Activated CD4-positive, alpha-beta memory T cell treated with anti-CD3 and anti-CD28 coated beads for 36 hours (primary cell): ENCODE results near the gene NCK2. TPM values are rescaled to one million over a fixed set of nuclear protein-coding genes. Genes with fewer than 3 reads are reported as not detected.

ENCODE experiments used
- CTCF ChIA-PET: fragments of 350-600 bp; sonication (Branson Sonifier 250); formaldehyde crosslinking; loops from one replicate; lab custom pipeline; 2021; ENCODE audit warnings: antibody characterized with exemption, inconsistent platforms; lab: Charles Lee
- POLR2A ChIA-PET: fragments of 350-600 bp; sonication (Branson Sonifier 250); formaldehyde crosslinking; loops from one replicate; lab custom pipeline; 2021; ENCODE audit warnings: antibody characterized with exemption; lab: Charles Lee
- DNase-seq: peaks from one replicate; pipeline ENCODE4 v3.0.0-alpha.2; 2020
- H3K27ac Mint-ChIP-seq: one replicate; pipeline ENCODE4 v1.8.0; 2021; ENCODE audit warnings: mixed read lengths
- H3K27me3 Mint-ChIP-seq: one replicate; pipeline ENCODE4 v1.8.0; 2021; ENCODE audit warnings: mixed read lengths
- H3K36me3 Mint-ChIP-seq: one replicate; pipeline ENCODE4 v1.8.0; 2021; ENCODE audit warnings: mixed read lengths
- H3K4me1 Mint-ChIP-seq: one replicate; pipeline ENCODE4 v1.8.0; 2021; ENCODE audit warnings: low read depth, mixed read lengths
- H3K4me3 Mint-ChIP-seq: one replicate; pipeline ENCODE4 v1.8.0; 2021; ENCODE audit warnings: mild to moderate bottlenecking, mixed read lengths
- H3K9me3 Mint-ChIP-seq: one replicate; pipeline ENCODE4 v1.8.0; 2021; ENCODE audit warnings: mixed read lengths
- intact Hi-C: fragments of 100-400 bp; cut with micrococcal nuclease; formaldehyde crosslinking; loops from one replicate; pipeline ENCODE4 v1.15.1; 2023
- total RNA-seq, 2 experiments: library from RNA; stranded (reverse); gene quantifications; one replicate each; pipeline ENCODE4 v1.2.3, GENCODE V29; 2021

NCK2 gene
- total RNA-seq, 2 experiments from 2014 or later: 81.8 to 85.8 TPM

DNA sequence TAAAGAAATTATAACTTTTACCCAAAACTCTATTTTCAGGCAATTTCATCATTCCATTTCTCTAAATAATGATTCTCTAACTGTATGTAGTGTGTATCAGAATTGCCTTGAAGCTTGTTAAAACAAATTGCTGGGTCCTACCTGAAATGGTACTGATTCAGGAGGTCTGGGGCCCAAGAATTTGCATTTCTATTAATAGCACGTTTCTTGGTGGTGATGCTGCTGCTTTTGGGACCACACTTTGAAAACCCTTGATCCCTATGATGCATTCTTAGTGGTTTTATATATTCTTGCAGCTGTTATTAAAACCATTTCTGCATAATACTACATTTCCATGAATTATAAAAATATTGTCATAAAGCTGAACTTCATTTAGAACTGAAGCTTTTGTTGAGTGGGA is 140.7 kb downstream of the NCK2 start:
- Mint-ChIP-seq H3K27me3 (no peaks in the 10 kb centered on the region), H3K36me3 (peaks cover 49% of the 10 kb centered on the region), H3K4me1 (peaks cover 77% of the 10 kb centered on the region), H3K9me3 (peaks cover 9% of the 10 kb centered on the region), H3K4me3 (no peak overlapping the region), H3K27ac (peak overlapping the region; percentile 23)
- ChIA-PET POLR2A (interaction anchor here (0.6 to 0.8 kb wide), 3 partner anchors 129 to 139 kb away, joined by 3 read pairs; no protein-coding TSS in a partner anchor), CTCF (interaction anchor here (1.0 to 1.6 kb wide), 3 partner anchors 296 to 340 kb away, joined by 3 to 7 read pairs (median 3); no protein-coding TSS in a partner anchor)
- intact Hi-C loops: no loop called here
- DNase-seq: no peak

DNA sequence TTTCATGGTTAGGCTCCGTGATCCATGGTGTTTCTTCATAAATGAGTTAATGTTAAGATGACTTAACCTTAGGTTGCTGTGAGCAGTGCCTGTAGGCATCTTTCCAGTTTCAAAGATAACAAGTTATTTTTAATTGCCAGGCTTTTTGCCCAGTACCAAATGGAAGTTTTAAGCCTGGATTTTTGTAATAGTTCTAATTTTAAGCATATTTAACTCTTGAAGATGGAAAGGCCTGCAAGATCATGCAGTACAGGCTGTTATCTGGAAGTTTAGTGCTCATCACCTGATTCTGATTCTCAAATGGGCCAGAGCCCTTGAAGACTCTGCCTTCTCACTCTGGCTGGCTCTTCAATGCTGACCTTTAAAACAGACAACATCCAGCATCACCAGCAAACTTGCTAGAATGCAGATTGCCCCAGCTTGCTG is 141.3 kb downstream of the NCK2 start:
- intact Hi-C loops: no loop called here
- no peak overlapping the region for H3K4me3 Mint-ChIP-seq
- no peaks in the 10 kb centered on the region for H3K27me3 Mint-ChIP-seq
- peaks cover 9% of the 10 kb centered on the region for H3K9me3 Mint-ChIP-seq
- POLR2A ChIA-PET: interaction anchor here (0.7 to 0.8 kb wide), 2 partner anchors 130 to 136 kb away, joined by 3 read pairs; no protein-coding TSS in a partner anchor
- CTCF ChIA-PET: interaction anchor here (1.0 to 1.6 kb wide), 2 partner anchors 309 to 341 kb away, joined by 3 to 7 read pairs; no protein-coding TSS in a partner anchor
- H3K36me3 Mint-ChIP-seq: peaks cover 45% of the 10 kb centered on the region
- DNase-seq: no peak
- H3K4me1 Mint-ChIP-seq: peaks cover 81% of the 10 kb centered on the region
- peak overlapping the region; percentile 40 for H3K27ac Mint-ChIP-seq

DNA sequence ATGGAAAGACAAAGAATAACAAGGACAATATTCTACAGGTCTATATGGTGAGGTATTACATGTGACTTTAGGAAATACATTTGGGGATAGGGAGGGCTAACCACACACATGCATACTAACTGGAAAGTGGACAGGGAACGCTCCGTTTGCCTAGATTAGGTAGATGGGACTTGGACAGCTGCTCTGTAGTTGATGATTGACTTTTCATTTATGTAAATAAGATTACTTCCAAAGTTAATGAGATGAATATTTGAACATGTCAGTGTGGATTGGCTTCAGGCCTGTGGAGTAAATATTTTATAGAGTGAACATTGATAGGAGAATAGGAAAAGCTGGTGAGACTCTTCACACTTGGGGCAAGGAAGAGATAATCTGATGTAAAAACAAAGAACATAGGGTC is 142.0 kb downstream of the NCK2 start:
- Mint-ChIP-seq H3K4me1 (peaks cover 82% of the 10 kb centered on the region), H3K4me3 (no peak overlapping the region), H3K36me3 (peaks cover 40% of the 10 kb centered on the region), H3K27ac (peak overlapping the region; percentile 40), H3K27me3 (no peaks in the 10 kb centered on the region), H3K9me3 (peaks cover 9% of the 10 kb centered on the region)
- DNase-seq: no peak
- ChIA-PET CTCF (interaction anchor here (0.9 to 1.0 kb wide), 2 partner anchors 291 to 341 kb away, joined by 3 read pairs; no protein-coding TSS in a partner anchor), POLR2A (no interaction called here)
- intact Hi-C loops: no loop called here

DNA sequence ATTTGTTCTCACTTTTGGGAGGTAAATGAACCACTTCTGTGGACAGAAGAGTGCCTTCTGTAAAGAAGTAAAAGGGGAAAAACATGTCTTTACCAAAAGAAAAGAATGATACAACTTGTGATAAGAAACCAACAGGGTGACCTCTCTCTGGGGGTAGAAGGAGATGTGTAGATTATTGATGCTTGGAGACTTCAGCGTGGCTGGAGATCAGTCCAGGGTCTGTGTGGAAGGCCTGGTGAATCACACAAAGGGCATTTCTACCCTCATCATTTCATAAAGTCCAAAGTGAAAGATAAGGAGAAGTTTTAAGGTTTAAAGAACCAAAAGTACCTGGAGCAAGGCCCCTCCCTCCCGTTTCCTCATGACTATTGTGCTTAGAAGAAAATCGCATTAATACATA is 142.5 kb downstream of the NCK2 start:
- CTCF ChIA-PET: interaction anchor here (0.9 to 1.6 kb wide), 2 partner anchors 208 to 292 kb away, joined by 3 to 4 read pairs; no protein-coding TSS in a partner anchor
- Mint-ChIP-seq H3K4me1 (peaks cover 79% of the 10 kb centered on the region), H3K36me3 (peaks cover 37% of the 10 kb centered on the region), H3K4me3 (no peak overlapping the region), H3K27me3 (no peaks in the 10 kb centered on the region), H3K9me3 (peaks cover 9% of the 10 kb centered on the region), H3K27ac (peak overlapping the region; percentile 40)
- intact Hi-C loops: no loop called here
- POLR2A ChIA-PET: no interaction called here
- no peak for DNase-seq

DNA sequence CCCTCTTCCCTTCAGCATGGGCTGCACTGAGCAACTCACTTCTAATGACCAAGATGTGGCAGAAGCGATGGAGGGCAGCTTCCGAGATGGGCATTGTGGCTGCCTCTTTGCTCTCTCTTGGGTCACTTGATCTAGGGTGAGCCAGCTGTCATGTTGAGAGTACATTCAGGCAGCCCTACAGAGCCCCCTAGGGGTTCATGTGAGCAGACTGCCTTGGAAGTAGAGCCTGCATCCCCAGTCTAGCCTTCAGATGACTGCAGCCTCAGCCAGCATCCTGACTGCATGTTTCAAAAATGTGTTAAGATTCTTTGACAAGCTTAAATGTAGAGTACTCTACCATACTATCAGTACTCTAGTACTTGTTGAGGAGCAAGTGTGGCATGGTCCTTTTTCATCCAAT is 143.9 kb downstream of the NCK2 start:
- intact Hi-C loops: loop anchor here (1.0 kb wide), 2 partner anchors 136 to 312 kb away; no protein-coding TSS in a partner anchor
- Mint-ChIP-seq H3K4me3 (no peak overlapping the region), H3K27ac (peak overlapping the region; percentile 55), H3K9me3 (peaks cover 9% of the 10 kb centered on the region), H3K4me1 (peaks cover 65% of the 10 kb centered on the region), H3K36me3 (peaks cover 27% of the 10 kb centered on the region), H3K27me3 (no peaks in the 10 kb centered on the region)
- peak; percentile 71 for DNase-seq
- POLR2A ChIA-PET: no interaction called here
- CTCF ChIA-PET: interaction anchor here (0.6 to 1.6 kb wide), 12 partner anchors 9 to 312 kb away, joined by 3 to 8 read pairs (median 4); no protein-coding TSS in a partner anchor

DNA sequence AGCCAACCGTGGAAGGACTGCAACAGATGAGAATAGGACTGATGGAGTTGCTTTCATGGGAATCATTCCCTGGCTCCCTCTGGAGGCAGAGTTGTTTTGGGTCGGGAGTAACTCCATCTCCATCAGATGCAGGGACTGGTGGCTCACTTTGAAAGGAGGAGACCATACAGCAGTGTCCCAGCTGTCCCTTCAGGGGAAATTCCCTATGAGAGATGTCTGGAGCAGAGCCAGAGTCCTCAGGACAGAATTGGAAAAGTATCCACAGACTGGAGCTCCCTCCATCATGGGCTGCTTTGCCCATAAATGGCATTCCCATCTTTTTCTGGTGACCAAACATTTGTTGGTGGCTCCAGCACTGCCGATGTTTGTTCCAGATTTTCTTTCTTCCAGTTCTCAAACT is 144.3 kb downstream of the NCK2 start:
- no peak overlapping the region for H3K4me3 Mint-ChIP-seq
- intact Hi-C loops: no loop called here

DNA sequence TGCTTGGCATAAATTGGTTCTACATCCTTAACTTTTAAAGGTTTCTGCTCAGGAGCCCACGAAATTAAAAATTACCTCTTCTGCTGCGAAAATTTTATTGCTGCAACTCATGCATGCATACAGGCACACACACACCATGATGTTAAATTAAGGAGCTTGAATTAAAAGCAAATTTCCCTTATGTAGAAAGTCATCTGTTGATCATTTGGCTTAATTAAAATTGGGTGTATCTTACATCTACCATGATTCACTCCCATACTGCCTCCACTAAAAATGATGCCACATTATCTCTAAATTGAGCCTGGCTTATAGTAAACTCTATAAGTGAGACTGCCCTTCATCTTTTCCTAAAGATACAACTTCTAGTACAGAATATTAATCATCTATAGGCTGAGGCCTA is 145.4 kb downstream of the NCK2 start:
- Mint-ChIP-seq H3K36me3 (peaks cover 38% of the 10 kb centered on the region), H3K4me3 (no peak overlapping the region), H3K9me3 (peaks cover 9% of the 10 kb centered on the region), H3K27ac (no peak overlapping the region), H3K27me3 (no peaks in the 10 kb centered on the region), H3K4me1 (peaks cover 58% of the 10 kb centered on the region)
- POLR2A ChIA-PET: no interaction called here
- DNase-seq: no peak
- CTCF ChIA-PET: interaction anchor here (1.1 kb wide), 1 partner anchor 314 kb away, joined by 3 read pairs; no protein-coding TSS in a partner anchor
- intact Hi-C loops: no loop called here

More for the DNA sequence above, 144.3 kb downstream of the NCK2 start:
- POLR2A ChIA-PET: no interaction called here
- H3K27me3 Mint-ChIP-seq: no peaks in the 10 kb centered on the region
- peaks cover 29% of the 10 kb centered on the region for H3K36me3 Mint-ChIP-seq
- H3K4me1 Mint-ChIP-seq: peaks cover 61% of the 10 kb centered on the region
- peaks cover 9% of the 10 kb centered on the region for H3K9me3 Mint-ChIP-seq
- DNase-seq: no peak
- H3K27ac Mint-ChIP-seq: peak overlapping the region; percentile 55
- CTCF ChIA-PET: interaction anchor here (0.8 to 1.6 kb wide), 10 partner anchors 9 to 312 kb away, joined by 3 to 8 read pairs (median 4); no protein-coding TSS in a partner anchor

DNA sequence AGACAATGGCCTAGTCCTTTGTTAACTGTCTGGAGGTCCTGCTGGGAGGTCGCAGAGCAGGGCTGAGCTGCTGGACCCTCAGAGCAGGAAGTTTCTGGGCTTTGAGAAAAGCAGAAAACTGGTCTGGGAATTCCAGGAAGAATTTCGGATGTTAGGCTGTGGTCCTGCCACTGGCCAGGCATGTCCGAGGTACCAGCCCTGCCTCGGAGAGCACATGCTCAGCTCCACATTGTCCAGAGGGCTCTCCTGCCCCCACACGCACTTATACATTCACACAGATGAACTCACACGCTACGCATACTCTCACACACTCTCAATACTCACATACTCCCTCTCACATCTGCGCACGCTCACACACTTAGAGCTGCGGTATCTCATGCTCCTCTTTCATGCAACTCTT is 146.1 kb downstream of the NCK2 start:
- Mint-ChIP-seq H3K9me3 (peaks cover 9% of the 10 kb centered on the region), H3K36me3 (peaks cover 37% of the 10 kb centered on the region), H3K4me3 (no peak overlapping the region), H3K4me1 (peaks cover 61% of the 10 kb centered on the region), H3K27me3 (no peaks in the 10 kb centered on the region), H3K27ac (peak overlapping the region; percentile 7)
- no peak for DNase-seq
- intact Hi-C loops: no loop called here
- POLR2A ChIA-PET: no interaction called here
- CTCF ChIA-PET: interaction anchor here (0.6 to 1.7 kb wide), 2 partner anchors 143 to 314 kb away, joined by 3 to 8 read pairs; no protein-coding TSS in a partner anchor

DNA sequence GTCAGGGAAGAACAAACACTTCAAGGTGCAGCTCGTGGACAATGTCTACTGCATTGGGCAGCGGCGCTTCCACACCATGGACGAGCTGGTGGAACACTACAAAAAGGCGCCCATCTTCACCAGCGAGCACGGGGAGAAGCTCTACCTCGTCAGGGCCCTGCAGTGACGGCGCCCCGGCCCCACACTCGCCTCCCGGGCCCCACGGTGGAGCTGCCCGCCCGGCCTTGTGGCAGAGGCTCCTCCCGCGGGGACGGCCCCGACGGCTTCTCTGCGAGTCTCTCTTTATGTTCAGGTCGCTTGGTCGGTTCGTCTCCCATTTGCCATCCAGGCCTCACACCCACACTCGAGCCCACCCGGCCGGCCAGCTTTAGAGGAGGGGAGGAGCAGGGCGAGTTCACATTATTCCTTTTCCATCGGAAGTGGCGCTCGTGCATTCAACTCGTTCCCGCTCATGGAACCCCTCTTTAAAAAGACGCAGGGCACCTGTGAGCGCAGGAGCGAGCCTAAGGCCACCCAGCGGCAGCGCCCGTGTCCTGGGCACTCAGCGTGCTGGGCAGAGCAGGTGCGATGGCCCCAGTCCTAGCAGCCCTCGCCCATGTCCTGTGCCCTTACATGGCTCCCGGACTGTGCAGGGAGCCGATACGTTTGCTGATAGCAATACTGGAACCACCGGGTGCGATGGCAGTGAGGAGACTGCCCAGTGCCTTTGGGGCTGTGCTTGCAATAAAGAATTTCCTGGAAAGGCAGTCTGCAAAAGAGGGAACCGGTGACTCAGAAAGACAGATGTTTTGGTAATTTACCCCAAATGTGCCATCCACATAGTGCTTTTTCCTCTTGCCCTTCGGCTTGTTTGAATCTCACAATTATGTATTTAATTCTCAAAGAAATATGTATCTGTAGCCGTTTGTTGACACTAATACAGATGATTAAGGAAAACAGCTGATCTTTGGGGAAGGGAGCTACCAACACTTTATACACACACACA is 148.6 kb downstream of the NCK2 start:
- intact Hi-C loops: no loop called here
- no peaks in the 10 kb centered on the region for H3K27me3 Mint-ChIP-seq
- peaks cover 18% of the 10 kb centered on the region for H3K9me3 Mint-ChIP-seq
- H3K27ac Mint-ChIP-seq: no peak overlapping the region
- no peak overlapping the region for H3K4me3 Mint-ChIP-seq
- DNase-seq: no peak
- H3K4me1 Mint-ChIP-seq: peaks cover 41% of the 10 kb centered on the region
- ChIA-PET CTCF (no interaction called here), POLR2A (no interaction called here)
- H3K36me3 Mint-ChIP-seq: peaks cover 38% of the 10 kb centered on the region

DNA sequence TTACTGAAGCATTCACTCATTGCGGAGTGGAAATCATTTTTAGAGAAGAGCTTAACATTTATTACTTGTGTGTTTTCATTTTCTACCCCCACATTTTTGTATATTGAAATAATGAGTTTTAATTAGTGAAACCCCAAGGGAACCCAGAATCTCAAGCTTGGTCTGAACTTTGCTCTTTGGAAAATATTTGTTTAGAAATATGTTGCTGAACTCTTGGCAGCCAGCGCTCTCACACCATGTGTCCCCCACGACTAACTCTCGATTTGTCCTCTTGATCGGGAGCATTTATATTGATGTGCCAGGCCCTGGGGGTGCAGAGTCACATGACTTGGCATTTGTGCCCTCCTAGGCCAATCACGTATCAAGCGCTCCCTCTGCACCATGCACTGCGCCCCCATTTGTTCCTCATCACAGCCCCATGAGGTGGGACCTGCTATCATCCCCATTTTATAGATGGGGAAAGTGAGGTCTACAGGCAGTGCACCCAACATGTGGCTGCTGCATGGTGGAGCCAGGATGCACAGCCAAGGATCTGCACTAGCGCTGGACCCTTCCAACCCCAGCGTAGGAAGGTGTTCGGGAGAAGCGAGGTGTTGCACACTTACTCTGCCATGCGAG is 149.7 kb downstream of the NCK2 start:
- DNase-seq: no peak
- POLR2A ChIA-PET: no interaction called here
- H3K27me3 Mint-ChIP-seq: no peaks in the 10 kb centered on the region
- intact Hi-C loops: no loop called here
- CTCF ChIA-PET: no interaction called here
- peaks cover 41% of the 10 kb centered on the region for H3K36me3 Mint-ChIP-seq
- H3K4me3 Mint-ChIP-seq: no peak overlapping the region
- no peak overlapping the region for H3K27ac Mint-ChIP-seq
- H3K9me3 Mint-ChIP-seq: peaks cover 22% of the 10 kb centered on the region
- H3K4me1 Mint-ChIP-seq: peaks cover 35% of the 10 kb centered on the region

DNA sequence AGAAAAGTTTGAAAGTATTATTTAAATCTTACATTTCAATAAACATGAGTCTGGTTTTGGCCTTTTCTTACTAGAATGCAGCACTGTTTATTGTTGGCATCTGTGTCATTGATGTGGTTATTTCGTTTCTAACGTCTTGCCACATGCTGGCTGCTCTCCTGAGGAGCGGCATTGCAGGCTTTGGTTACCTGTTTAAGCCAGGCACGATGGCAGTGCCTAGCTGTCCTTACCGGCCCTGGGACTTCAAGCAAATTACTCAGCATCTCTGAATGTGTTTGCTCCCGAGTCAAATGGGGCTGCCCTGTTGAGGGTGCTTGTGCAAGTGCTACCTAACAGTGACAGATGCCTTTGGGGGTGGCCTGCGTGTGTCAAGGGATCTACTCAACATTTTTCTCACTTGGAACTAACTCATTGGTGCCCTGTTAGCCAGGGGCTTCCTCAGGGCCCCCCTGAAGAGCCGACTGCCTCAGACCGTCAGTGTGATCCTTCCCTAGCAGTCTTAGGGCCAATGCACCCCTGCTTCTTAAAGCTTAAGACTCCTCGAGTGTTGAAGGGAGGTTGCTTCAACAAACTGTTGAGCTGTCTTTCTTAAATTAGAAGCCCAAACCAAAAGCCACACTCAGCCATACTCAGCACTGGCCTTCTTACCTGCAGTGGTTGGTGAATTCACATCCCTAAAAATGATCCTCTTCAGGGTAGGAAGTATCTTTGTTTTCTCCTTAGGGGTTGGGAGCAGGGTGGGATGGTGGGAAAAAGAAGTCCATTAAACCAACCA is 151.5 kb downstream of the NCK2 start:
- no peaks in the 10 kb centered on the region for H3K27me3 Mint-ChIP-seq
- H3K36me3 Mint-ChIP-seq: peaks cover 41% of the 10 kb centered on the region
- intact Hi-C loops: no loop called here
- ChIA-PET CTCF (interaction anchor here (1.3 kb wide), 1 partner anchor 189 kb away, joined by 3 read pairs; no protein-coding TSS in a partner anchor), POLR2A (no interaction called here)
- H3K4me3 Mint-ChIP-seq: no peak overlapping the region
- peaks cover 25% of the 10 kb centered on the region for H3K4me1 Mint-ChIP-seq
- H3K27ac Mint-ChIP-seq: peak overlapping the region; percentile 67
- DNase-seq: no peak
- peaks cover 32% of the 10 kb centered on the region for H3K9me3 Mint-ChIP-seq
